T-helper 1 cell treated with Interleukin-12 subunit alpha and Interleukin-12 subunit beta and Interleukin-4 antibody, amounts not matched to agents 30 ng/mL and 1 ng/mL, for 36 hours (primary cell): Measurements from ENCODE around the gene CSF3R. TPM values are rescaled to one million over a fixed set of nuclear protein-coding genes. Genes with fewer than 3 reads are reported as not detected.

Experiments
- intact Hi-C: fragments of 100-400 bp; cut with micrococcal nuclease; formaldehyde crosslinking; loops from one replicate; pipeline ENCODE4 v1.15.1; 2024
- total RNA-seq: library from RNA; stranded (reverse); gene quantifications from 2 replicates; pipeline ENCODE4 v1.2.3, GENCODE V29; 2022

The CSF3R gene
- total RNA-seq, 1 donor from 2014 or later, result 1.1 TPM

GRCh38 chr1:36432616-36433015 lies 50.1 kb downstream of the CSF3R start:
- intact Hi-C loops, result no loop called here

GRCh38 chr1:36425791-36426190 lies 56.9 kb downstream of the CSF3R start:
- intact Hi-C loops, result no loop called here

GRCh38 chr1:36421649-36422048 lies 61.1 kb downstream of the CSF3R start:
- intact Hi-C loops, result loop anchor here (2.0 kb wide), 1 partner anchor 25 kb away; the partner anchor contains the start of gene LSM10

GRCh38 chr1:36420836-36421317 lies 61.8 kb downstream of the CSF3R start:
- intact Hi-C loops, result loop anchor here (1.0 to 2.0 kb wide), 8 partner anchors 24 to 322 kb away; partner anchors contain the start of genes LSM10, SH3D21 and TRAPPC3

GRCh38 chr1:36420409-36420808 lies 62.3 kb downstream of the CSF3R start:
- intact Hi-C loops, result loop anchor here (1.0 to 2.0 kb wide), 8 partner anchors 24 to 321 kb away; partner anchors contain the start of genes LSM10, SH3D21 and TRAPPC3

- intact Hi-C loops, result no loop called here
Measured at GRCh38 chr1:36419569-36419968, 63.1 kb downstream of the CSF3R start.

GRCh38 chr1:36419140-36419539 lies 63.6 kb downstream of the CSF3R start:
- intact Hi-C loops, result no loop called here

GRCh38 chr1:36417931-36418330 lies 64.8 kb downstream of the CSF3R start:
- intact Hi-C loops, result no loop called here

Other genes starting within 250 kb of the CSF3R start
- gene SH3D21, start 176.5 kb downstream of the CSF3R start, total RNA-seq, result 6.5 and 7.2 TPM in 2 replicates
- gene EVA1B, start 159.3 kb downstream of the CSF3R start, total RNA-seq, result 11.6 and 11.9 TPM in 2 replicates
- gene STK40, start 97.0 kb downstream of the CSF3R start, total RNA-seq, result 64.6 and 65.7 TPM in 2 replicates
- 48.3 and 48.6 TPM in 2 replicates for gene LSM10, start 85.0 kb downstream of the CSF3R start, total RNA-seq
- gene OSCP1, start 32.5 kb downstream of the CSF3R start, total RNA-seq, result 0.41 TPM in 1 of 2 replicates, not detected in the other
- gene MRPS15, start 18.5 kb downstream of the CSF3R start, total RNA-seq, result 82.2 and 83.0 TPM in 2 replicates